Mesodermal cell (in vitro differentiated cells): ENCODE measurements around the gene HOXA1.
"Not testable (repeated sequence)": the region's sequence is repeated elsewhere in the genome, so short reads cannot be mapped to it uniquely, and the experiment has no call there.

Experiments used
- H3K27ac ChIP-seq: 2 replicates; pipeline ENCODE4 v1.7.0; 2013; ENCODE audit warnings: mild to moderate bottlenecking, low read depth, low read length, moderate library complexity; ENCODE audit not compliant: severe bottlenecking
- H3K36me3 ChIP-seq: 2 replicates; pipeline ENCODE4 v1.7.1; 2013; ENCODE audit warnings: mild to moderate bottlenecking, low read length, moderate library complexity; ENCODE audit not compliant: control insufficient read depth, insufficient read depth
- H3K4me1 ChIP-seq: one replicate; pipeline ENCODE4 v1.7.1; 2013; ENCODE audit warnings: mild to moderate bottlenecking, low read length; ENCODE audit not compliant: insufficient read depth, control insufficient read depth, poor library complexity, severe bottlenecking
- H3K4me3 ChIP-seq: 2 replicates; pipeline ENCODE4 v1.7.0; 2013; ENCODE audit warnings: low read length, control low read depth, mild to moderate bottlenecking; ENCODE audit not compliant: insufficient read depth, poor library complexity, severe bottlenecking; ENCODE audit errors: extremely low read depth
- H3K9me3 ChIP-seq: 2 replicates; pipeline ENCODE4 v1.7.1; 2013; ENCODE audit warnings: mild to moderate bottlenecking, low read length, moderate library complexity; ENCODE audit not compliant: control insufficient read depth
- WGBS, 2 experiments: methylation state at CpG; one replicate each; pipeline ENCODE4 v1.1.5; 2013; ENCODE audit warnings: missing lambda C conversion rate in 2 of 2; ENCODE audit not compliant: insufficient coverage in 2 of 2; 5-methylcytosine and 5-hydroxymethylcytosine counted together

Gene HOXA1

DNA sequence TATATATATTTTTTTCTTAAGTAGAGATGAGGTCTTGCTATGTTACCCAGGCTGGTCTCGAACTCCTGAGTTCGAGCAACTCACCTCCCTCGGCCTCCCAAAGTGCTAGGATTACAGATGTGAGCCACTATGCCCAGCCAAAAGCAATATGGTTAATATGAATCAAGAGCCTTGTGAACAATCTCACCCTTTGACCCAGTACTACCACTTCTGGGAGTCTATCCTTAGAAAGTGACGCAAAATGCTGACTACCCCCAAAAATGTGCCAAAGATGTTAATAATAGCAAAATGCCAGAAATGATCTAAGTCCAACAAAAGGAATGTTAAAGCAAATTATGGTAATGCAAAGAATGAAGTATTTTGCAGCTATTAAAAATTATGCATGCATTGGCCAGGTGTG, 44.3 kb downstream of the HOXA1 start:
- peaks cover 3% of the 10 kb centered on the region for H3K4me1 ChIP-seq
- H3K27ac ChIP-seq: no peak overlapping the region
- 87 to 94% methylated on average over 3 to 4 of the region's 4 CpGs for WGBS, 2 experiments
- H3K36me3 ChIP-seq: no peaks in the 10 kb centered on the region
- no peak overlapping the region for H3K4me3 ChIP-seq
- no peaks in the 10 kb centered on the region for H3K9me3 ChIP-seq

DNA sequence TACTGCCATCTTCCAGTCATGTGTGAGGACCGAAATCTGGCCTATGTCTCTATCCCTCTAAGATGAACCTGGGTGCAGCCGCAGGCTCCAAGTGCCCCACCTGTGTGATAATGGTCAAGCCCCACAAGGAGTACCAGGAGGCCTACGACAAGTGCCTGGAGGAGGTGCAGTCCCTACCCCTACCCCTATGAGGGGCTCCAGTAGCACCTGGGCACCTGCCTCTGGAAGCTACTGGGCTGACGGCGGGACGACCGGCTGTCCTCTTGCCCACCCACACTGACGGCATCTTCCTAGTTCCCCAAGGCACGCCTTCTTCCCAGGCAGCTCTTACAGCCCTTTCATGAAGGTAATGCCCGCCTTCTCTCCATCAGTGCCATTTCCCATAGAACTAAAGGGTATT, 47.4 kb downstream of the HOXA1 start:
- WGBS, 2 experiments: 84 to 87% methylated on average over 7 to 9 of the region's 10 CpGs
- H3K4me1 ChIP-seq: peaks cover 3% of the 10 kb centered on the region
- H3K27ac ChIP-seq: no peak overlapping the region
- H3K4me3 ChIP-seq: no peak overlapping the region
- H3K9me3 ChIP-seq: no peaks in the 10 kb centered on the region
- no peaks in the 10 kb centered on the region for H3K36me3 ChIP-seq

DNA sequence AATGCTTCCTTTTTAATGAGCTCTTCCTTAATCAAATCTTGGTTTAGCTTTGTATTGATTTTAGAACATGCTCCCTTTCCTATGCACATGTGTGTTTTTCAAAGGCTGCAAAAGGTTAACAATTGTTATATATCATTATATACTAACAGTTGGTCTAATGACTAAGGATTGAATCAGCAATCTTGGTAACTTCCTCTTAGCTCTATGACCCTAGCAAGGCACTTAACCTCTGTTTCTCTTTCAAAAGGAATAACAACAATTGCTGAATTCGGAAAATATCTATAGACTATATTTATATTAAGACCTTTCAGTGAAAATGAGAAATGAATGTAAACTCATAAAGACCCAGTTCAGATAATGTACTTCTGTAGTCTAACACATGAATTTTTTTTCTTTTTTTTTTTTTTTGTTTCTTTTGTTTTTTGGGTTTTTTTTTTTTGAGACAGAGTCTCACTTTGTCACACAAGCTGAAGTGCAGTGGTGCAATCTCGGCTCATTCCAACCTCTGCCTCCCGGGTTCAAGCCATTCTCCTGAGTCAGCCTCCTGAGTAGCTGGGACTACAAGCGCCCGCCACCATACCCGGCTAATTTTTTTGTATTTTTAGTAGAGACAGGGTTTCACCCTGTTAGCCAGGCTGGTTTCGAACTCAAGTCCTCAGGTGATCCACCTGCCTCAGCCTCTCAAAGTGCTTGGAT, 48.8 kb downstream of the HOXA1 start:
- no peaks in the 10 kb centered on the region for H3K9me3 ChIP-seq
- H3K36me3 ChIP-seq: no peaks in the 10 kb centered on the region
- peaks cover 3% of the 10 kb centered on the region for H3K4me1 ChIP-seq
- H3K27ac ChIP-seq: no peak overlapping the region
- WGBS, 2 experiments: 76 to 83% methylated on average over 2 to 4 of the region's 7 CpGs
- no peak overlapping the region for H3K4me3 ChIP-seq

DNA sequence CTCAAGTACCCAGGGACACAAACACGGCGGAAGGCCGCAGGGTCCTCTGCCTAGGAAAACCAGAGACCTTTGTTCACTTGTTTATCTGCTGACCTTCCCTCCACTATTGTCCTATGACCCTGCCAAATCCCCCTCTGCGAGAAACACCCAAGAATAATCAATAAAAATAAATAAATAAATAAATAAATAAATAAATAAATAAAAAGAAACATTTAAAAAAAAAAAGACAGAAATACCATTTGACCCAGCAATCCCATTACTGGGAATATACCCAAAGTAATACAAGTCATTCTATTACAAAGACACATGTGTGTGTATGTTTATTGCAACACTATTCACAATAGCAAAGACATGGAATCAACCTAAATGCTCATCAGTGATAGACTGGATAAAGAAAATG, 49.8 kb downstream of the HOXA1 start:
- H3K4me1 ChIP-seq, H3K36me3 ChIP-seq, H3K27ac ChIP-seq, H3K9me3 ChIP-seq, H3K4me3 ChIP-seq: not testable (repeated sequence)
- no CpG with 5 or more reads among the region's 4 CpGs for WGBS, 2 experiments

DNA sequence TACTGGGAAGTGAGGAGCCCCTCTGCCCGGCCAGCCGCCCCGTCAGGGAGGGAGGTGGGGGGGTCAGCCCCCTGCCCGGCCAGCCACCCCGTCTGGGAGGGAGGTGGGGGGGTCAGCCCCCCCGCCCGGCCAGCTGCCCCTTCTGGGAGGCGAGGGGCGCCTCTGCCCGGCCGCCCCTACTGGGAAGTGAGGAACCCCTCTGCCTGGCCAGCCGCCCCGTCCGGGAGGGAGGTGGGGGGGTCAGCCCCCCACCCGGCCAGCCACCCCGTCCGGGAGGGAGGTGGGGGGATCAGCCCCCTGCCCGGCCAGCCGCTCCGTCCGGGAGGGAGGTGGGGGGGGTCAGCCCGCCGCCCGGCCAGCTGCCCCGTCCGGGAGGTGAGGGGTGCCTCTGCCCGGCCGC, 50.7 kb downstream of the HOXA1 start:
- not testable (repeated sequence) for H3K36me3 ChIP-seq, H3K27ac ChIP-seq, H3K9me3 ChIP-seq, H3K4me1 ChIP-seq, H3K4me3 ChIP-seq
- no CpG with 5 or more reads among the region's 28 CpGs for WGBS, 2 experiments
